Adrenal gland (tissue), 12 donors: ENCODE measurements around the gene PXMP2. TPM values are rescaled to one million over a fixed set of nuclear protein-coding genes. Genes with fewer than 3 reads are reported as not detected.

Experiments used
- DNase-seq, 7 donors: peaks; one replicate each; pipeline ENCODE4 v3.0.0-alpha.2; 2019 to 2020
- H3K27ac ChIP-seq, 5 donors: fragments of 200-600 bp; sonication (generic) in 4 of 5; 1 replicate in 3 of 5; 2 replicates in 2 of 5; pipeline versions ENCODE4 v1.5.1 to v1.8.0; 2016 to 2020; ENCODE audit warnings: mild to moderate bottlenecking in 1 of 5
- H3K27me3 ChIP-seq: fragments of 200-600 bp; 2 replicates; pipeline ENCODE4 v1.8.0; 2021
- H3K36me3 ChIP-seq, 2 donors: fragments of 200-600 bp; replicated peaks in 1 of 2; 1 replicate in 1 of 2; 2 replicates in 1 of 2; pipeline versions ENCODE4 v1.5.1 to v1.8.0; 2018 to 2022
- H3K4me1 ChIP-seq, 2 donors: fragments of 200-600 bp; replicated peaks in 1 of 2; 1 replicate in 1 of 2; 2 replicates in 1 of 2; pipeline versions ENCODE4 v1.5.1 to v1.8.0; 2018 to 2021
- H3K4me3 ChIP-seq, 4 donors: fragments of 200-600 bp; sonication (generic) in 3 of 4; one replicate each; pipeline ENCODE4 v1.5.1; 2016 to 2018
- H3K9me3 ChIP-seq, 3 donors: fragments of 200-600 bp; sonication (generic) in 1 of 3; replicated peaks in 1 of 3; 1 replicate in 2 of 3; 2 replicates in 1 of 3; pipeline versions ENCODE4 v1.5.1 to v1.8.0; 2016 to 2021
- CTCF ChIP-seq, 6 experiments: fragments of 450-650 bp in 4 of 6; fragments of 200-600 bp in 2 of 6; sonication (generic) in 1 of 6; IDR thresholded peaks; 1 replicate in 5 of 6; 2 replicates in 1 of 6; pipeline versions ENCODE4 v1.5.1 to v1.8.0; 2016 to 2021; ENCODE audit warnings: antibody characterized with exemption in 6 of 6, mild to moderate bottlenecking in 2 of 6, moderate library complexity in 1 of 6
- POLR2A ChIP-seq, 2 donors: fragments of 450-650 bp; IDR thresholded peaks; one replicate each; pipeline ENCODE4 v1.6.1; 2017; ENCODE audit warnings: antibody characterized with exemption in 2 of 2, mild to moderate bottlenecking in 2 of 2, moderate library complexity in 1 of 2
- WGBS, 4 donors: extraction: QIAGEN DNeasy Blood & Tissue Kit in 2 of 4; methylation state at CpG; one replicate each; pipeline versions ENCODE4 v1.1.5 to v1.1.7; 2013 to 2017; 5-methylcytosine and 5-hydroxymethylcytosine counted together
- intact Hi-C, 2 donors: fragments of 100-400 bp; cut with DNase I; formaldehyde crosslinking; loops; one replicate each; pipeline versions ENCODE4 v1.14.1 to v1.15.0; 2022 to 2023
- polyA plus RNA-seq, 3 donors: library from polyadenylated mRNA; stranded (reverse); fragments of 200-250 nt in 2 of 3; fragments of 350-450 nt in 1 of 3; fragmentation: Illumina TruSeq in 1 of 3; extraction: RNeasy Lipid Tissue Mini Kit (QIAGEN cat#74804) in 1 of 3; gene quantifications; one replicate each; pipeline ENCODE4 v1.2.3, GENCODE V29; 2013 to 2014
- total RNA-seq, 9 donors: library from RNA; depleted of rRNA in 4 of 9; stranded (reverse); fragments of >200 nt in 4 of 9; fragments of 120-200 nt in 1 of 9; fragmentation: NEBNext Ultra II Directional in 1 of 9; extraction: Animal tissue kit (Norgen Biotek cat#: 25700) in 1 of 9; gene quantifications; one replicate each; pipeline versions ENCODE4 v1.1.0 to v1.2.4, GENCODE V29; 2013 to 2023
- donor health status: healthy with polysubstance abuse.
- donor health status: Bipolar disorder and iron deficiency.
- donor health status: DM: yes; HTN: yes; CAD: no.
- donor health status: DM: no; HTN: no; CAD: no.
- donor health status: DM: no; HTN: no; CAD: no.
- donor health status: DM: yes; HTN: yes; CAD: no.

The PXMP2 gene
- total and polyA plus RNA-seq, 12 donors, result 8.2 to 51.7 (median 20.2) TPM

GRCh38 chr12:132639956-132640520, 47.3 kb upstream of the PXMP2 start:
- no peaks in the 10 kb centered on the region for H3K4me1 ChIP-seq
- no peak for DNase-seq
- TF ChIP-seq CTCF (IDR thresholded peaks at IDR 0.05) (no peak), POLR2A (IDR thresholded peaks at IDR 0.05) (no peak)
- no peak overlapping the region for H3K27ac ChIP-seq
- peaks cover 0 to 42% of the 10 kb centered on the region in 2 donors for H3K36me3 ChIP-seq
- whole genome bisulfite sequencing, 4 donors, result 93 to 96% (median 94%) methylated on average over 10 to 12 of the region's 12 CpGs
- intact Hi-C loops, result no loop called here
- no peaks in the 10 kb centered on the region for H3K27me3 ChIP-seq
- H3K4me3 ChIP-seq, result no peak overlapping the region
- H3K9me3 ChIP-seq, result no peaks in the 10 kb centered on the region

- Histone ChIP-seq H3K9me3 (no peaks in the 10 kb centered on the region), H3K4me1 (no peaks in the 10 kb centered on the region), H3K36me3 (peaks cover 0 to 33% of the 10 kb centered on the region in 2 donors), H3K27me3 (no peaks in the 10 kb centered on the region), H3K27ac (no peak overlapping the region), H3K4me3 (no peak overlapping the region)
- TF ChIP-seq POLR2A (IDR thresholded peaks at IDR 0.05), result no peak
- TF ChIP-seq CTCF (IDR thresholded peaks at IDR 0.05), result no peak
- intact Hi-C loops, result no loop called here
- WGBS, 4 donors, result 76 to 95% (median 82%) methylated on average over 5 to 10 of the region's 10 CpGs
- DNase-seq, result no peak
Observed at GRCh38 chr12:132640936-132641335, 46.5 kb upstream of the PXMP2 start.

GRCh38 chr12:132641811-132642650, 45.4 kb upstream of the PXMP2 start:
- H3K9me3 ChIP-seq, result no peaks in the 10 kb centered on the region
- no peak overlapping the region for H3K27ac ChIP-seq
- no peak overlapping the region for H3K4me3 ChIP-seq
- H3K4me1 ChIP-seq, result no peaks in the 10 kb centered on the region
- no peak for DNase-seq
- no peaks in the 10 kb centered on the region for H3K27me3 ChIP-seq
- no peak for TF ChIP-seq POLR2A (IDR thresholded peaks at IDR 0.05)
- TF ChIP-seq CTCF (IDR thresholded peaks at IDR 0.05), result no peak
- peaks cover 0 to 26% of the 10 kb centered on the region in 2 donors for H3K36me3 ChIP-seq
- intact Hi-C loops, result no loop called here
- 95 to 97% (median 96%) methylated on average over 11 to 28 of the region's 28 CpGs for WGBS, 4 donors

- Histone ChIP-seq H3K4me3 (no peak overlapping the region), H3K4me1 (no peaks in the 10 kb centered on the region), H3K9me3 (no peaks in the 10 kb centered on the region), H3K27ac (no peak overlapping the region), H3K27me3 (no peaks in the 10 kb centered on the region), H3K36me3 (peaks cover 0 to 17% of the 10 kb centered on the region in 2 donors)
- TF ChIP-seq CTCF (IDR thresholded peaks at IDR 0.05) (no peak), POLR2A (IDR thresholded peaks at IDR 0.05) (no peak)
- no peak for DNase-seq
- WGBS, 4 donors, result 94 to 99% (median 96%) methylated on average over 15 to 30 of the region's 30 CpGs
- intact Hi-C loops, result no loop called here
Observed at GRCh38 chr12:132642846-132643835, 44.2 kb upstream of the PXMP2 start.
